ENCODE data around the gene KAT7.

Gene KAT7

GRCh38 chr17:49873466-49873865 lies 85.0 kb downstream of the KAT7 start:
- DNase-seq: no peak

DNA sequence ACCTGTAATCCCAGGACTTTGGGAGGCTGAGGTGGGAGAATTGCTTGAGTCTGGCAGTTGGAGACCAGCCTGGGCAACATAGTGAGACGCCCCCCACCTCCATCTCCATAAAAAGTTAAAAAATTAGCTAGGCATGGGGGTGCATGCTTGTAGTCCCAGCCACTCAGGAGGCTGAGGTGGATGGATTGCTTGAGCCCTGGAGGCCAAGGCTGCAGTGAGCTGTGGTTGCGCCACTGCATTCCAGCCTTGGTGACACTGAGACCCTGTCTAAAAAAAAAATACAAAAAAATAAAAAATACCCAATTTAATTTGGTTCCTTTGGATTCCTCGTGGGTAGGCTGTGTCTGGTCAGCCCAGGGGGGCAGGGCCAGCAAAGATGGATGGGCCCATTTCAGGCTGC lies 85.4 kb downstream of the KAT7 start:
- peak; percentile 61 for DNase-seq

GRCh38 chr17:49874911-49875310 lies 86.4 kb downstream of the KAT7 start:
- no peak for DNase-seq

DNA sequence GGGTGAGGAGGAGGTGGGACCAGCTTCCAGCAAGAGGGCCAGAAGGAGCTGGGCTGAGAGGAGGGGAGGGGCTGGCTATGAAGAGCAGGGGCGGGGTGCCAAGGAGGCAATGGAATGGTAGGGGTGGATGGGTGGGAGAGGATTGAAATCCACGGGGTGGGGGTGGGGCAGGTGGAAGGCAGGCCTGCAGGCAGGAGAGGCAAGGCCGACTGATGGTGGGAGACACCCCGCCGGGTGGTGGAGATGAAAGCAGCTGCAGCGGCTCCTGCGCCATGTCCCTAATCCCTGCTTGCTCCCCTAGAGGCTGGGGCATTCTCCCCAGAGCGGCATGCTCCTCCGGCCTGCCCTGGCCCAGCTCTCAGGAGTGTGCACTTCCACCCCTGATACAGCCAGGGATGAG lies 87.2 kb downstream of the KAT7 start:
- no peak for DNase-seq

DNA sequence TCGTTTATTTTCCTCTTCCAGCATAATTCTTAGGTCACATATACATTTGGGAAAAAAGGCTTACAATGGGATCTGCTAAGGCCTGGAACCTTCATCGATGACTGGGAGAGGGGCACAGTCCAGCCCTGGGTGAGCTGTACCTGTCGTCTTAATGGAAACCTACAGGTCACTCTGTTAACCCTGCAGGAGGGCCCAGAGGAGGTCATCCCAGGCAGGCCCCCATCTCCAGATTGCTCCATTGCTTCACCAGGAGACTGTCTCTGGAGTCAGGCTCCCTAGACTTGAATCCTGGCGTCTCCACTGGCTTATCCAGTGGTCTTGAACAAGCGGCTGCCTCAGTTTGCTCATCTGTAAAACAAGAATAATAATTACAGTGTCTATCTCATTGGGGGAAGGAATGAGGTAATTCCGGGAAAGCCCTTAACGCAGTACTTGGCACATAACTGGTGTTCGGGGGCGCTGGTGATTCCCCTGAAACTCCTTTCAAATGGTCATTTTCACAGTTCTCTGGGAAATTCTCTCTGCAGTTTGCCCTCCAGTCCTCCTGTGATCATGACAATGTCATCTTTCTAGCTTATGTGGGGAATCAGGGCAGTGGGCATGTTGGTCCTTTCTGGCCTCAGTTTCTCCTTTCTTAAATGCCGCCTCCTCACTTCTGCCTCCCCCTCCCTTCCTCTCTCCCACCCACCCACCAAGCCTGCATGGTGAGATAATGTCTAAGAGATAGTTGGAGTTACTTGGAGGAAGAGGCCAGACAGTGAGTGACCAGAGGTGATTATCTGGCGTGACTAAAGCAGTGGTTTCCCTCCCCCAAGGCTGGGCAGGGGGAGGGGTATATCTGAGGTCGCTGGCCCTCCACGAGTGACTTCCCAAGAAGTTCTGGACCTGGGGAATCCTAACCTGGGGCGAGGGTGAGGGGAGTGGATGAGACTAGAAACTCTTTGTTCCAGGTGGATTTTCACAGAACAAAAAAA lies 90.7 kb downstream of the KAT7 start:
- peak; percentile 85 for DNase-seq

DNA sequence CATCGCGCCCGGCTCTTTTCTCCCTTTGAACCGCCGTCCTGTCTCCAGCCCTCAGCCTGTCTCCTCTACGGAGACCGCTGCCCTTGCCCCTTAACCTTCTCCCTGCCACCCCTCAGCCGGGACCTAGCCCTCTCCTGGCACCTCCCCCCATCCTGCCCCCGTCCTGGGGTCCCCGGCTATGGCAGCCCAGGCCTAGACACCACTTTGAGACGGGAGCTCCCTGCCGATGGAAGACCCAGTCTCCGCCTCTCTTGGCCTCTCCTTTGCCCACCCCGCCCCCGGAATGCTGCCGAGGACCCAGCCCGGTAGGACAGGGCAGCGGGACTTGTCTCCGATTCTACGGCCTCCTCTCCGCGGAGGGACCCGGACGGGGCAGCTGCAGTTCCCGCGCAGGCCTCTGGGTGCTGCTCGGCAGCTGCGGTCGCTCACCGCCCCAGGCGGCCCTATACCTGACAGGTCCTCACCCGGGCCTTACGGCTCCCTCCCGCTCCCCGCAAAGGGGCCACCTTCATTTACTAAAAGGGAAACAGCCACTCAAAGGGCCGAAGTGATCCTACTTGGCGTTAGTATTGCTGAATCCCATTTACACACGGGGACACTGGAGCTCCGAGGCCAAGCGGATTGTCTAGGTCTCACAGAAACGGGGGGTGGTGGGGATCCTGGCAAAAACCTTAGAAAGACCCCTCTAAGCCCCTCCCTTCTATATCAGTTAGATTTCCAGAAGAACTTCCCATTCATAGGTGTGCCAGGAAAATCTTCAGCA lies 92.0 kb downstream of the KAT7 start:
- DNase-seq: peak; percentile 99

- peak; percentile 56 for DNase-seq
Measured at GRCh38 chr17:49881054-49881402, 92.5 kb downstream of the KAT7 start.

- no peak for DNase-seq
Measured at GRCh38 chr17:49882434-49882833, 94.0 kb downstream of the KAT7 start.

All from islet precursor cell (in vitro differentiated cells).